Right lobe of liver (tissue), 6 donors: Measurements from ENCODE around the gene PIK3CD. TPM values are rescaled to one million over a fixed set of nuclear protein-coding genes. Genes with fewer than 3 reads are reported as not detected.

Experiments used
- ATAC-seq, 4 donors: fragments of 200-7000 bp; cut with Tn5 transposase; one replicate each; pipeline ENCODE4 v1.9.1; 2020; ENCODE audit warnings: mild to moderate bottlenecking in 4 of 4, moderate library complexity in 4 of 4
- DNase-seq, 3 donors: peaks; one replicate each; pipeline ENCODE4 v3.0.0-alpha.2; 2020
- H3K27ac ChIP-seq, 3 donors: fragments of 200-600 bp; one replicate each; pipeline ENCODE4 v1.8.0; 2022
- H3K27me3 ChIP-seq, 2 donors: fragments of 200-600 bp; one replicate each; pipeline ENCODE4 v1.8.0; 2022
- H3K36me3 ChIP-seq, 4 donors: fragments of 200-600 bp; sonication (generic) in 1 of 4; one replicate each; pipeline versions ENCODE4 v1.5.1 to v1.8.0; 2017 to 2022; ENCODE audit warnings: control low read depth in 1 of 4
- H3K4me1 ChIP-seq, 4 donors: fragments of 200-600 bp; sonication (generic) in 1 of 4; one replicate each; pipeline versions ENCODE4 v1.5.1 to v1.8.0; 2017 to 2022; ENCODE audit warnings: control low read depth in 1 of 4
- H3K4me3 ChIP-seq, 3 donors: fragments of 200-600 bp; one replicate each; pipeline ENCODE4 v1.8.0; 2022
- H3K9me3 ChIP-seq, 4 donors: fragments of 200-600 bp; sonication (generic) in 1 of 4; one replicate each; pipeline versions ENCODE4 v1.5.1 to v1.8.0; 2017 to 2022; ENCODE audit warnings: control low read depth in 1 of 4
- POLR2A ChIP-seq: fragments of 450-650 bp; IDR thresholded peaks from one replicate; pipeline ENCODE4 v1.6.1; 2017; ENCODE audit warnings: antibody characterized with exemption, mild to moderate bottlenecking
- WGBS: methylation state at CpG from one replicate; pipeline ENCODE4 v1.1.6; 2018; ENCODE audit warnings: low coverage, low lambda C conversion rate; ENCODE audit not compliant: insufficient coverage; ENCODE audit errors: missing lambda C conversion rate; 5-methylcytosine and 5-hydroxymethylcytosine counted together
- intact Hi-C, 2 donors: fragments of 100-400 bp; cut with DNase I; formaldehyde crosslinking; loops; one replicate each; pipeline versions ENCODE4 v1.11.2 to v1.14.1; 2022
- total RNA-seq, 6 experiments: library from RNA; depleted of rRNA in 2 of 6; stranded (reverse); fragments of >200 nt in 2 of 6; fragmentation: NEBNext Ultra II Directional in 3 of 6; extraction: Animal tissue kit (Norgen Biotek cat#: 25700) in 3 of 6; gene quantifications; one replicate each; pipeline versions ENCODE4 v1.1.0 to v1.2.4, GENCODE V29; 2016 to 2023
- TF ChIP-seq, protein P1 (sequence below), 4 donors: fragments of 200-600 bp in 3 of 4; fragments of 450-650 bp in 1 of 4; IDR thresholded peaks; one replicate each; pipeline versions ENCODE4 v1.5.1 to v1.8.0; 2016 to 2022; ENCODE audit warnings: antibody characterized with exemption in 4 of 4, mild to moderate bottlenecking in 2 of 4
- donor health status: DM: no; HTN: yes; CAD: no.
- donor health status: DM: no; HTN: no; CAD: no.
- donor health status: DM: no; HTN: no; CAD: no.
- donor health status: DM: no; HTN: yes; CAD: no.
- donor health status: DM: no; HTN: yes; CAD: no.

PIK3CD gene
- total RNA-seq, 6 experiments from 2014 or later, result 1.4 to 5.8 (median 2.6) TPM

DNA sequence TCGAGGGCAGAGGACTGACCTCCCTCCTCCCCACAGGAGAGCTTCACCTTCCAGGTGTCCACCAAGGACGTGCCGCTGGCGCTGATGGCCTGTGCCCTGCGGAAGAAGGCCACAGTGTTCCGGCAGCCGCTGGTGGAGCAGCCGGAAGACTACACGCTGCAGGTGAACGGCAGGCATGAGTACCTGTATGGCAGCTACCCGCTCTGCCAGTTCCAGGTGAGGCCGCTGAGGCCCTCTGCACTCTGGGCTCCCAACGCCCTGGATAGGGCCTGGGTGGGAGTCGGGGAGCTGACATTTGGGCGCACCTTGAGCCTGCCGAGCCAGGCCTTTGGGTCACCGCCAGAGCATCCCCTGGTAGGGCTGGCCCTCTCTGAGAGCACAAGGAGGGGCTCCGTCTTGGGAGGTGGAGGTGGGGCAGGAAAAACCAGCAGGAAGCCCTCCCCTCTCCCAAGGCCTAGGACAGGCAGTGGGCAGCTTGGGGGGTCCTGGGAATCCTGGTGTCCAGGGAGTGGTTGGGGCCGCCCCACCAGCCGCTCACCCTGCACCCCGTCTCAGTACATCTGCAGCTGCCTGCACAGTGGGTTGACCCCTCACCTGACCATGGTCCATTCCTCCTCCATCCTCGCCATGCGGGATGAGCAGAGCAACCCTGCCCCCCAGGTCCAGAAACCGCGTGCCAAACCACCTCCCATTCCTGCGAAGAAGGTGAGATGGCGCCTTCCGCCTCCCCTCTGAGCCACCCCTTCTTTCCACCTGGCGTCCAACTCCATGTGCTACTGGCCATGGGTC, 65.1 kb downstream of the PIK3CD start:
- Histone ChIP-seq H3K36me3 (peaks cover 0 to under 1% (median 0%) of the 10 kb centered on the region in 4 donors), H3K4me1 (no peaks in the 10 kb centered on the region), H3K4me3 (peak overlapping the region in 1 of 3 donors; percentile 27), H3K9me3 (no peaks in the 10 kb centered on the region), H3K27me3 (no peaks in the 10 kb centered on the region), H3K27ac (peak overlapping the region in 2 of 3 donors; percentile 51 to 54)
- TF ChIP-seq POLR2A, result no peak
- TF ChIP-seq, protein P1, sequence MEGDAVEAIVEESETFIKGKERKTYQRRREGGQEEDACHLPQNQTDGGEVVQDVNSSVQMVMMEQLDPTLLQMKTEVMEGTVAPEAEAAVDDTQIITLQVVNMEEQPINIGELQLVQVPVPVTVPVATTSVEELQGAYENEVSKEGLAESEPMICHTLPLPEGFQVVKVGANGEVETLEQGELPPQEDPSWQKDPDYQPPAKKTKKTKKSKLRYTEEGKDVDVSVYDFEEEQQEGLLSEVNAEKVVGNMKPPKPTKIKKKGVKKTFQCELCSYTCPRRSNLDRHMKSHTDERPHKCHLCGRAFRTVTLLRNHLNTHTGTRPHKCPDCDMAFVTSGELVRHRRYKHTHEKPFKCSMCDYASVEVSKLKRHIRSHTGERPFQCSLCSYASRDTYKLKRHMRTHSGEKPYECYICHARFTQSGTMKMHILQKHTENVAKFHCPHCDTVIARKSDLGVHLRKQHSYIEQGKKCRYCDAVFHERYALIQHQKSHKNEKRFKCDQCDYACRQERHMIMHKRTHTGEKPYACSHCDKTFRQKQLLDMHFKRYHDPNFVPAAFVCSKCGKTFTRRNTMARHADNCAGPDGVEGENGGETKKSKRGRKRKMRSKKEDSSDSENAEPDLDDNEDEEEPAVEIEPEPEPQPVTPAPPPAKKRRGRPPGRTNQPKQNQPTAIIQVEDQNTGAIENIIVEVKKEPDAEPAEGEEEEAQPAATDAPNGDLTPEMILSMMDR (IDR thresholded peaks at IDR 0.05), result no peak
- no peak for DNase-seq
- intact Hi-C loops, result no loop called here
- ATAC-seq, result no peak
- WGBS, result 70% methylated on average over 2 of the region's 29 CpGs

DNA sequence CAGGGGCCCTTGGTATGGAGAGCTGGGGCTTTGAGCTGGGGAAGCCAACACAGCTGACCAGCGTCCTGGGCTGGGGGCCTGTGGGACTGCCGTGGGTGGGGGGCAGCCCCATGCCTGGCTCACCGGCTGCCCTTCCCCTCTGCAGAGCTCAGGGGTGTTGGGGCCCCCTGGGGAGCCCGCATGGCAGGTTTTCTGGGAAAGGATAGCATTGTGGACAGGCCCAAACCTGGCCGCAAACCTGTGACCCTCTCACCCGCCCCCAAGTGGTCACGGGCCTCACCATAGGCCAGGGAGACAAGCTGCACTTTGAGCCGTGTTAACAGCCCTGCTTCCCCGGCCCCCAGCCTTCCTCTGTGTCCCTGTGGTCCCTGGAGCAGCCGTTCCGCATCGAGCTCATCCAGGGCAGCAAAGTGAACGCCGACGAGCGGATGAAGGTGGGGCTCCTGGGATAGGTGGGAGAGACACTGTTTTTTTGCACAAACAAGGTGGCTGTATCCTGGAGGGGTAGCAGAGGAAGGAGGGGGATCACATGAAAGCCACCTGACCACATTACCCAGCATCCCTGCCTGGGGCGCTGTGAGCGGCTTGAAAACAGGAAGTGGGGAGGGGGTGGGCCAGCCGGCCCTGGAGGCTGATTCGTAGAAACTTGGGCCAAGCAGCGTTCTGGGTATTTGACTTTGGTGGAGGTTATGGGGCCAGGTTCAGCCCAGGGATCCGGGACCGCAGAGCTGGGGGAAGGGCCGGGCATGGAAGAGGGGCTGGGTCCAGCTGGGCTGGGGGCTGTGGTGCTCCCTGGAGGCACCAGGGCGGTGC, 65.9 kb downstream of the PIK3CD start:
- intact Hi-C loops, result no loop called here
- no peaks in the 10 kb centered on the region for H3K4me1 ChIP-seq
- peaks cover 0 to 5% (median 0%) of the 10 kb centered on the region in 4 donors for H3K36me3 ChIP-seq
- no peak for TF ChIP-seq POLR2A
- TF ChIP-seq, protein P1 (IDR thresholded peaks at IDR 0.05), result no peak
- 13% methylated on average over 10 of the region's 25 CpGs for WGBS
- H3K4me3 ChIP-seq, result peak overlapping the region in 1 of 3 donors; percentile 27
- ATAC-seq (peak; percentile 56 to 73 (median 66)), DNase-seq (peak in 1 of 3 donors; percentile 70)
- H3K9me3 ChIP-seq, result no peaks in the 10 kb centered on the region
- H3K27me3 ChIP-seq, result no peaks in the 10 kb centered on the region
- H3K27ac ChIP-seq, result peak overlapping the region in 2 of 3 donors; percentile 51 to 54

DNA sequence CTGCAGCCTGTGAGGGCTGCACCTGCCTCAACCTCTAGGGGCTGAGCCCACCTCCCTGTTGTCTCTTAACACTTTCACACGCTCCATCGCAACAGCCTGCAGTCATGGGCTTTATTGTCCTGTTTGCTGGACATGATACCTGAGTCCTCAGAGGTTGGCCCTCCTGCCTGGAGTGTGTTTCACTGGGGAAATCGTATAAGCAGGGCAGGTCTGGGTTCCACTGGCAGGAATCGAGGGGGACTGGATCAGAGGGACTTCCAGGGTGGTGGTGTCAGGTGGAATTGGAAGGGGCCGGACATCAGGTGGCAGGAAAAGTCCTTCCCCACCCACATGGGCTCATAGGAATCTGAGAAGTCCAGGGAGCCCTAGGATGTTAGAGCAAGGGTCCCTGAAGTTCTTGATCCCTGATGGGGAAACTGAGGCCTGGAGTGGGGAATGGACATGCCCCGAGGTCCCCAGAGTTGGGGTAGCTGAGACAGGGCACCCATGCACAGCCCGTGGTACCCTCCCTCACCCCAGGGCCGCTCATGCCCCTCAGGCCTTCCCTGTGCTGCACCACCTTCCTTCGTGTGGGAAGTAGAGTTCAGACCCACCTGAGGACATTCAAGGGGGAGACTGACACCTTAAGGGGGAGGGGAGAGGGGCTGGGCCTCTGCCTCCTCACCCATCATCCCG, 66.6 kb downstream of the PIK3CD start:
- H3K4me3 ChIP-seq, result no peak overlapping the region
- H3K9me3 ChIP-seq, result no peaks in the 10 kb centered on the region
- no peaks in the 10 kb centered on the region for H3K27me3 ChIP-seq
- no peak overlapping the region for H3K27ac ChIP-seq
- intact Hi-C loops, result no loop called here
- H3K36me3 ChIP-seq, result peaks cover 0 to 5% (median 0%) of the 10 kb centered on the region in 4 donors
- no peaks in the 10 kb centered on the region for H3K4me1 ChIP-seq
- no peak for ATAC-seq
- no peak for DNase-seq
- 47% methylated on average over 4 of the region's 10 CpGs for WGBS
- TF ChIP-seq, protein P1 (IDR thresholded peaks at IDR 0.05), result no peak
- TF ChIP-seq POLR2A, result no peak

DNA sequence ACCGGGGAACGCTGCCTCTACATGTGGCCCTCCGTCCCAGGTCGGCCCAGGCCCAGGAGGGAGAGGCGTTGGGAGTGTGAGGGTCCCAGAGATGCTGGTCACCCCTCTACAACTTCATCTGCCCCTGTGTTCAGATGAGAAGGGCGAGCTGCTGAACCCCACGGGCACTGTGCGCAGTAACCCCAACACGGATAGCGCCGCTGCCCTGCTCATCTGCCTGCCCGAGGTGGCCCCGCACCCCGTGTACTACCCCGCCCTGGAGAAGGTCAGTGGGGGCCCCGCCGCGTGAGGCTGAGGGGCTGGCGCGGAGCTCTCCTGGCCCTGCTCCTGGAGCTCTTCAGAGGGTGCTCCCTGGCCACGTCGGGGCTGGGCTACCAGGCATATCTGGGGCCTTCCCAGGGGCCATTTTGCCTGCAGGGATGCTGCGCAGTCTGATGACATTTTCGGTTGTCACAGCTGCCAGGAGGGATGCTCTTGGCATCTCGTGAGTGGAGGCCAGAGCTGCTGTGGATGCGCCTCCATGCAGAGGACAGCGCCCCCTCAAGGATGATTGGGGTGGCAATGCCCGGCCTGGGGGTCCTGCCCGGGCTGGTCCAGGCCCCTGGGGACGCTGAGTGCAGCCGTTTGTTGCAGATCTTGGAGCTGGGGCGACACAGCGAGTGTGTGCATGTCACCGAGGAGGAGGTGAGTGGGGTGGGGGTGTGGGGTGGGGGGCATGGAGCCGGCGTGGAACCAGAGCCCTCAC, 68.6 kb downstream of the PIK3CD start:
- intact Hi-C loops, result no loop called here
- Histone ChIP-seq H3K36me3 (peaks cover 0 to 5% (median 0%) of the 10 kb centered on the region in 4 donors), H3K27ac (no peak overlapping the region), H3K4me3 (no peak overlapping the region), H3K4me1 (no peaks in the 10 kb centered on the region), H3K27me3 (no peaks in the 10 kb centered on the region), H3K9me3 (no peaks in the 10 kb centered on the region)
- no peak for DNase-seq
- WGBS, result 67% methylated on average over 3 of the region's 36 CpGs
- ATAC-seq, result no peak
- TF ChIP-seq, protein P1 (IDR thresholded peaks at IDR 0.05), result no peak
- TF ChIP-seq POLR2A, result no peak
